Tibial artery (tissue), 4 donors: ENCODE measurements around the gene ATG14.
"Not testable (repeated sequence)": the region's sequence is repeated elsewhere in the genome, so short reads cannot be mapped to it uniquely, and the experiment has no call there.

Experiments
- DNase-seq, 2 donors: peaks; one replicate each; pipeline ENCODE4 v3.0.0-alpha.2; 2019
- H3K27ac ChIP-seq, 2 donors: fragments of 200-600 bp; sonication (generic) in 1 of 2; 1 replicate in 1 of 2; 2 replicates in 1 of 2; pipeline ENCODE4 v1.5.1; 2018 to 2019; ENCODE audit warnings: mild to moderate bottlenecking in 1 of 2
- H3K27me3 ChIP-seq, 2 donors: fragments of 200-600 bp; sonication (generic) in 1 of 2; one replicate each; pipeline versions ENCODE4 v1.5.1 to v1.6.0; 2016 to 2019
- H3K36me3 ChIP-seq, 3 donors: fragments of 200-600 bp; sonication (generic) in 2 of 3; one replicate each; pipeline ENCODE4 v1.5.1; 2016 to 2019; ENCODE audit warnings: mild to moderate bottlenecking in 2 of 3
- H3K4me1 ChIP-seq, 4 donors: fragments of 200-600 bp; sonication (generic) in 2 of 4; 1 replicate in 3 of 4; 2 replicates in 1 of 4; pipeline ENCODE4 v1.5.1; 2016 to 2019
- H3K4me3 ChIP-seq, 2 donors: fragments of 200-600 bp; sonication (generic) in 1 of 2; 1 replicate in 1 of 2; 2 replicates in 1 of 2; pipeline ENCODE4 v1.5.1; 2018 to 2019; ENCODE audit warnings: mild to moderate bottlenecking in 2 of 2
- H3K9me3 ChIP-seq, 3 donors: fragments of 200-600 bp; sonication (generic) in 1 of 3; one replicate each; pipeline ENCODE4 v1.5.1; 2016 to 2019
- CTCF ChIP-seq, 2 experiments: fragments of 200-600 bp in 1 of 2; fragments of 450-650 bp in 1 of 2; IDR thresholded peaks; one replicate each; pipeline ENCODE4 v1.5.1; 2017 to 2019; ENCODE audit warnings: antibody characterized with exemption in 2 of 2, mild to moderate bottlenecking in 1 of 2, moderate library complexity in 1 of 2
- intact Hi-C: fragments of 100-400 bp; cut with DNase I; formaldehyde crosslinking; loops from one replicate; pipeline ENCODE4 v1.15.0; 2023; ENCODE audit warnings: low total_unique reads

The ATG14 gene

GRCh38 chr14:55350461-55350860, 61.2 kb downstream of the ATG14 start:
- no peak for DNase-seq
- H3K4me1 ChIP-seq = peaks cover 0 to 9% (median 0%) of the 10 kb centered on the region in 4 donors
- no peaks in the 10 kb centered on the region for H3K27me3 ChIP-seq
- intact Hi-C loops = no loop called here
- no peak for TF ChIP-seq CTCF (IDR thresholded peaks at IDR 0.05)
- H3K9me3 ChIP-seq = no peaks in the 10 kb centered on the region
- peaks cover 10 to 38% (median 22%) of the 10 kb centered on the region in 3 donors for H3K36me3 ChIP-seq
- no peak overlapping the region for H3K4me3 ChIP-seq
- no peak overlapping the region for H3K27ac ChIP-seq

GRCh38 chr14:55349565-55349964, 62.1 kb downstream of the ATG14 start:
- H3K4me3 ChIP-seq = no peak overlapping the region
- intact Hi-C loops = no loop called here
- TF ChIP-seq CTCF (IDR thresholded peaks at IDR 0.05) = no peak
- H3K4me1 ChIP-seq = peaks cover 0 to 9% (median 0%) of the 10 kb centered on the region in 4 donors
- no peaks in the 10 kb centered on the region for H3K9me3 ChIP-seq
- DNase-seq = no peak
- no peaks in the 10 kb centered on the region for H3K27me3 ChIP-seq
- no peak overlapping the region for H3K27ac ChIP-seq
- H3K36me3 ChIP-seq = peaks cover 10 to 32% (median 16%) of the 10 kb centered on the region in 3 donors

- peaks cover 0 to 9% (median 0%) of the 10 kb centered on the region in 4 donors for H3K4me1 ChIP-seq
Measured at GRCh38 chr14:55348766-55349453, 62.7 kb downstream of the ATG14 start.

DNA sequence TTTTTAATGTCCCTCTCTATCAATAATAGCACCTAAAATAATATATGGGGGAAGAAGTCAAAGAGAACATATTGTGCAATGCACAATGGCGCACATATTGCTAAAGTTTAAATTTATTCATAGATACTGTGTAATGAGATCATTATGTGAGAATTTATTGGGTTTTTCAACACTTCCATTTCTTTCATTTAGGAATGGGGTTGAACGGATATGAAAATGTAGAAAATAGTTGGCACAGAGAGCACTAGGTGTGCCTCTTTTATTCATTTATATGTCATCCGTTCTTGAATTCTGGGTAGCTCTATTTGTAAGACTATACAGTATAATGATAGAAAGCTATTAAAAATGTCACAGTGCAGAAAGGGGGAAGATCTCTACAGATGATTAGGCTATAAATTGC, 63.9 kb downstream of the ATG14 start:
- no peaks in the 10 kb centered on the region for H3K9me3 ChIP-seq
- peaks cover 0 to 9% (median 0%) of the 10 kb centered on the region in 4 donors for H3K4me1 ChIP-seq
- TF ChIP-seq CTCF (IDR thresholded peaks at IDR 0.05) = no peak
- DNase-seq = no peak
- peaks cover 10 to 24% (median 16%) of the 10 kb centered on the region in 3 donors for H3K36me3 ChIP-seq
- no peak overlapping the region for H3K4me3 ChIP-seq
- intact Hi-C loops = no loop called here
- no peak overlapping the region for H3K27ac ChIP-seq
- H3K27me3 ChIP-seq = no peaks in the 10 kb centered on the region

More at GRCh38 chr14:55348766-55349453, 62.7 kb downstream of the ATG14 start:
- peaks cover 10 to 25% (median 16%) of the 10 kb centered on the region in 3 donors for H3K36me3 ChIP-seq
- H3K4me3 ChIP-seq = no peak overlapping the region
- no peak overlapping the region for H3K27ac ChIP-seq
- no peak for DNase-seq
- TF ChIP-seq CTCF (IDR thresholded peaks at IDR 0.05) = no peak
- no peaks in the 10 kb centered on the region for H3K27me3 ChIP-seq
- H3K9me3 ChIP-seq = no peaks in the 10 kb centered on the region
- intact Hi-C loops = no loop called here

- no peaks in the 10 kb centered on the region for H3K27me3 ChIP-seq
- H3K4me1 ChIP-seq = peaks cover 0 to 9% (median 0%) of the 10 kb centered on the region in 4 donors
- H3K27ac ChIP-seq = no peak overlapping the region
- intact Hi-C loops = no loop called here
- no peaks in the 10 kb centered on the region for H3K9me3 ChIP-seq
- no peak for TF ChIP-seq CTCF (IDR thresholded peaks at IDR 0.05)
- H3K36me3 ChIP-seq = peaks cover 6 to 18% (median 16%) of the 10 kb centered on the region in 3 donors
- H3K4me3 ChIP-seq = no peak overlapping the region
- no peak for DNase-seq
Measured at GRCh38 chr14:55347040-55347439, 64.6 kb downstream of the ATG14 start.

- H3K36me3 ChIP-seq, H3K27ac ChIP-seq, H3K4me1 ChIP-seq, intact Hi-C loops, DNase-seq, H3K27me3 ChIP-seq, H3K9me3 ChIP-seq, H3K4me3 ChIP-seq: not testable (repeated sequence)
Measured at GRCh38 chr14:55344582-55345163, 67.0 kb downstream of the ATG14 start.
